ENCODE measurements around the gene CDKN2B-AS1. TPM values are rescaled to one million over a fixed set of nuclear protein-coding genes. Genes with fewer than 3 reads are reported as not detected.

Gene CDKN2B-AS1
- polyA plus RNA-seq, 2 of the 4 experiments (the other 2 are of a cell fraction): not detected

GRCh38 chr9:21968331-21969010, 26.1 kb upstream of the CDKN2B-AS1 start:
- ATAC-seq: no peak
- H3K4me1 ChIP-seq: no peaks in the 10 kb centered on the region
- H3K27ac ChIP-seq: no peak overlapping the region
- ChIA-PET CTCF (no interaction called here), POLR2A (no interaction called here)
- no peaks in the 10 kb centered on the region for H3K9me3 ChIP-seq
- WGBS (ENCODE audit: missing lambda C conversion rate): no CpG with 5 or more reads among the region's 41 CpGs
- no peak for FAIRE-seq
- no peak for DNase-seq (ENCODE audit: low read depth in 1 of 2, low spot score in 1 of 2)
- TF ChIP-seq SREBF2 (IDR thresholded peaks at IDR 0.05): no peak
- no peak for TF ChIP-seq RNF2 (IDR thresholded peaks at IDR 0.05; ENCODE audit: borderline replicate concordance, low read depth)
- no peak overlapping the region for H3K4me3 ChIP-seq
- no peak overlapping the region for H3K4me2 ChIP-seq

GRCh38 chr9:21969011-21969940, 25.3 kb upstream of the CDKN2B-AS1 start:
- no peaks in the 10 kb centered on the region for H3K4me1 ChIP-seq
- H3K4me2 ChIP-seq: no peak overlapping the region
- H3K27ac ChIP-seq: no peak overlapping the region
- ChIA-PET POLR2A (no interaction called here), CTCF (no interaction called here)
- DNase-seq (ENCODE audit: low read depth in 1 of 2, low spot score in 1 of 2) (no peak), FAIRE-seq (no peak), ATAC-seq (no peak)
- no CpG with 5 or more reads among the region's 28 CpGs for WGBS (ENCODE audit: missing lambda C conversion rate)
- no peaks in the 10 kb centered on the region for H3K9me3 ChIP-seq
- TF ChIP-seq POLR2A (IDR thresholded peaks at IDR 0.05; ENCODE audit: low read length) (no peak), GATA3 (IDR thresholded peaks at IDR 0.05; ENCODE audit: borderline replicate concordance) (no peak), MAFK (IDR thresholded peaks at IDR 0.05; ENCODE audit: partially characterized antibody) (no peak), HDAC2 (IDR thresholded peaks at IDR 0.05) (no peak), ZC3H11A (IDR thresholded peaks at IDR 0.05) (no peak), MAX (IDR thresholded peaks at IDR 0.05) (no peak), PBX3 (IDR thresholded peaks at IDR 0.05) (no peak), REST (IDR thresholded peaks at IDR 0.05) (no peak), FOSB (CRISPR knock-in tag; IDR thresholded peaks at IDR 0.05) (no peak), PHF8 (IDR thresholded peaks at IDR 0.05; ENCODE audit: borderline replicate concordance, low read depth) (no peak), ZNF302 (CRISPR knock-in tag; IDR thresholded peaks at IDR 0.05) (no peak), CEBPB (IDR thresholded peaks at IDR 0.05) (no peak)
- H3K4me3 ChIP-seq: no peak overlapping the region

GRCh38 chr9:21969951-21970799, 24.4 kb upstream of the CDKN2B-AS1 start:
- H3K4me2 ChIP-seq: no peak overlapping the region
- ATAC-seq: no peak
- H3K27ac ChIP-seq: no peak overlapping the region
- H3K9me3 ChIP-seq: no peaks in the 10 kb centered on the region
- WGBS (ENCODE audit: missing lambda C conversion rate): no CpG with 5 or more reads among the region's 24 CpGs
- CTCF ChIA-PET: no interaction called here
- FAIRE-seq: no peak
- no peak overlapping the region for H3K4me3 ChIP-seq
- DNase-seq (ENCODE audit: low read depth in 1 of 2, low spot score in 1 of 2): no peak
- H3K4me1 ChIP-seq: no peaks in the 10 kb centered on the region
- POLR2A ChIA-PET: no interaction called here
- TF ChIP-seq RNF2 (IDR thresholded peaks at IDR 0.05; ENCODE audit: borderline replicate concordance, low read depth): no peak
